ENCODE measurements around the gene ASB3. TPM values are rescaled to one million over a fixed set of nuclear protein-coding genes. Genes with fewer than 3 reads are reported as not detected.

The ASB3 gene
- total RNA-seq, 1 donor from 2014 or later, result 18.7 TPM

- no peak for DNase-seq (ENCODE audit: low spot score)
Measured at GRCh38 chr2:53655256-53655655, 131.5 kb downstream of the ASB3 start.

GRCh38 chr2:53654396-53654795, 132.4 kb downstream of the ASB3 start:
- DNase-seq (ENCODE audit: low spot score), result no peak

DNA sequence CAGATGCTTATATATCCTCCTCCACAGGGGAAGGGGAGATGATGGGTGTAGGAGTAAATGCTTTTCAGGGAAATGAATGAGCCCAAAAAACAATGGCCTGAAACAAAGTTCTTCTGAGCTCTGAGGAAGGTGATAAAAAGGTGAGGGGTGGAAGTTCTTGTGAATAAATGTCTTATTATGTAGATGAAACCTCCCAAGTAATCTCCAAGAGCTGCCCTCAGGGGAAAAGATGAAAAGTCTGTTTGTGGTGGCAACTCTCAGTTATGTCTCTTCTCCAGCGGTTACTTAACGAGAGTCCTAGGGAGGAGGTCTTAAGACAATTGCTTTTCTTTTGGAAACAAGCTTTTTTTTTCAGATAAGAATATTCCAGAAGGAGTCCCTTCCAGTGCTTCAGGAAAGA, 134.6 kb downstream of the ASB3 start:
- DNase-seq (ENCODE audit: low spot score), result no peak

DNA sequence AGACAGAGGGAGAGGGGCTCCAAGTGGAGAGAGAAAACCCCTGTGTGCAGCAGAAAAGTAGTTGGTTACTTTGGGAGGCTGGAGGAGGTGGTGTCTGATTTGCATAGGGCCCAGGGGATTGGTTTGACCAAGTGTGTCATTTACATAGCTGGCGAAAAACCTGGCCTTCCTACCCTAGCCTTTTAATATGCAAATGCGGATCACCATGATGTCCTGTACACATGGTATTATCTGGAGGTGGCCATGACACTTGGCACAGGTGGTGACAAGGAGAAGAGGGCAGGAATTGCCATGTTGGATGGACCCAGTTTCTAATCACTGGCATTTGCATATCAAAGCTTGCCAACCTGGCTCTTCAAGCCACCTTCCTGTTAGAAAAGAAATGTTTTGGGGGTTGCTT, 140.0 kb downstream of the ASB3 start:
- DNase-seq (ENCODE audit: low spot score), result no peak

- DNase-seq (ENCODE audit: low spot score), result no peak
Measured at GRCh38 chr2:53641290-53641689, 145.5 kb downstream of the ASB3 start.

DNA sequence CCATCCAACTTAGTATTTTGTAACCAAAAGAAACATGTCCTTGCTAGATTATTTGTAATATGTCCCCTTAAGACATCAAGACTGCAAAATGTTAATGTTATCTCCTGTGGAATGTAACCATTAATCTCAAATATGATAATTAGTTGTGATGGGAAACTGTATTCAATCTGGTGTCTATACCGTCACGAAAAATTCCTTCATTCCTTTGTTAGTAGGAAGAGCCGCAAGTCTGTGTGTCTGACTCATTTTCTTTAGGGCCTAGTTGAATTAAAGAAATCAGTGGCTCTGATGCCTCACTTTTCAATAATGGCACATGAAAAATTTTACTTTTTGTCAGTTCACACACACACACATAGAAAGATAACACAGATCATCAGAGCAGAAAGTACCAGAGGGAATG, 146.3 kb downstream of the ASB3 start:
- no peak for DNase-seq (ENCODE audit: low spot score)

- no peak for DNase-seq (ENCODE audit: low spot score)
Measured at GRCh38 chr2:53636596-53636995, 150.2 kb downstream of the ASB3 start.

DNA sequence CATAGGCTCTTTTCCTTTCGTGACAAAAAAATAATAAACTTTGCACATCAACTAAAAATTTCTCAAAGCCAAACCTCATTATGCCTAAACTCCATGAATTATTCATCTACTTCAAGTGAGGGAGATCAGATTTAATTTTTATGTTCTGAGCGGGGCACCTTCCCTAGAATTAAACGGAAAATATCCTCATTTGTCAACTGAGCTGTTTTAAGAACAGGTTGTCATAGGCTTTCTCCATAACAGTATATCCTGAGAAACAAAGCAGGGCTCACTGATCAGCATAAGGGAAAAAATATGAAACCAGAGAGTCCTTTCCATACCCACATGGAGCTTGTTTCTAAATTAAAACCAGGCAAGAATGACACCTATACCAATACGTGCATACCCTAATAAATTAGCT, 150.6 kb downstream of the ASB3 start:
- no peak for DNase-seq (ENCODE audit: low spot score)

GRCh38 chr2:53635694-53636093, 151.1 kb downstream of the ASB3 start:
- DNase-seq (ENCODE audit: low spot score), result no peak

DNA sequence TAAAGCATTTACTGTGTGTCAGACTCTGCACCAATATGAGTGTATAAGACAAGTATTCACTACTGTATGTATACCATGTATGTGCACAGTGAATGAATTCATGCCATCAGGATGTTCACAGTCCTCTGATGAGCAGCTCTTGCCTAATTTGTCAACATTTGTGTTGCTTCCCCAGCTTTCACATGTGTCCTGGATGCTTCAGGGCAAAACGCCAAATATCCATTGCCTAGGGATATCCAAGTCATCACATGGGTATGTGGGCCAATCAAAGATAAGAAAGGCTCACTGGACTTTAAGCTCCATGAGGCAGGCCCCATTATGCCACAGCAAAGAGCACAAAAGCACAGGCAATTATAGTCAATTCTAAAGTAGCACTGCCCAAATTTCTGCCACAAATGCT, 153.3 kb downstream of the ASB3 start:
- DNase-seq (ENCODE audit: low spot score), result no peak

GRCh38 chr2:53632714-53633113, 154.0 kb downstream of the ASB3 start:
- no peak for DNase-seq (ENCODE audit: low spot score)

DNA sequence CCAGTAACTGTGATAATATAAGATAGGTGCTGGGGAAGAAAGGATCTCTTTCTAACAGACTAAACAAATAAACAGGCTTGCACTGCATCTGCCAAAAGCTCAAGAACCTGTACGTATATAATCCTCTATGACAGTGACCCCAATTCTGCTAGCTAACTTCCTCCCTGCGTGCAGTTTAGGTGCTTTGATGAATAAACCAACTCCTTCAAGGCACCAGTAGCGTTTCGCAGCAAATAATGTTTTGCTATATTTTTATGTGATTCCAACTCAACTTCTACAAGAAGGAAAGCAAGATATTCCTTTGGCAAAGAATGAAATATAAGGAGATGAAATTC, 154.7 kb downstream of the ASB3 start:
- DNase-seq (ENCODE audit: low spot score), result no peak

DNA sequence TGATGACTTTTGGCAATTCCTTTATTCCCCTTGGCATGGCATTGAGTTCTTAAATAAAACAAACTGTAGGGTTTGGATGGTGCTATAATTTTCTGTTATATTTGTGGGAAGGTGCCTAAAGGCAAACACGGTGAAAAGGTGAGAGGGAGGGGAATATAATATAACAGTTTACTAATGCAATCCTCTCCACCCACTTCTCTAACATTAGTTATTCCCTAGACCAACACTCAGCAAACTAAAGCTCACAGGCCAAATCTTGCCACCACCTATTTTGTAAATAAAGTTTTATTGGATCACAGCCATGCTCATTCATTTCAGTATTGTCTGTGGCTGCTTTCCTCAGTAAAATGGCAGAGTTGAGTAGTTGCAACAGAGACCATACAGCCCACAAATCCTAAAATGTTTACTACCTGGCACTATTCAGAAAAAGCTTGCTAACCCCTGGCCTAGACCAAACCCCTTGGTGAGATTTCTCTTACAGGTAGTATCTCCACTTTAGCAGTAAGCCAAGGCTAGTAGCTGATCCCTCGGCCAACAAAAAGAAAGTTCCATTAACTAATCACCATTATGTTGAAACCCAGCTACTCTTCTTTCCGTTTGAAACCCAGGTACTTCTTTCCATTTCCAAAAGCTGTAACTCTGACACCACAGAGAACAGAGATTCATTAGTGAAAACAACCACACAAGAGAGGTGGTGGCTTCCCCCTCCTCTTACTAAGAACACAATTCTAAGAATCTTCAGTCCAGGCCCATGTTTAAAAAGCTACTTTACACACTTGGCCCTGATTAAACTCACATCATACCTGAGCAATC, 155.2 kb downstream of the ASB3 start:
- DNase-seq (ENCODE audit: low spot score), result no peak

- DNase-seq (ENCODE audit: low spot score), result no peak
Measured at GRCh38 chr2:53630026-53630606, 156.6 kb downstream of the ASB3 start.

GRCh38 chr2:53629501-53629900, 157.3 kb downstream of the ASB3 start:
- no peak for DNase-seq (ENCODE audit: low spot score)

GRCh38 chr2:53629001-53629400, 157.8 kb downstream of the ASB3 start:
- DNase-seq (ENCODE audit: low spot score), result no peak

- no peak for DNase-seq (ENCODE audit: low spot score)
Measured at GRCh38 chr2:53622141-53622540, 164.6 kb downstream of the ASB3 start.

GRCh38 chr2:53620981-53621380, 165.8 kb downstream of the ASB3 start:
- no peak for DNase-seq (ENCODE audit: low spot score)

Other genes starting within 250 kb of the ASB3 start
- gene CHAC2, start 19.1 kb downstream of the ASB3 start, total RNA-seq, result 2.2 TPM
- gene ERLEC1, start 91 bp upstream of the ASB3 start, total RNA-seq, result 50.5 TPM
- gene GPR75, start 73.0 kb upstream of the ASB3 start, total RNA-seq, result 2.2 TPM
- gene PSME4, start 184.0 kb upstream of the ASB3 start, total RNA-seq, result 55.0 TPM

Measured in mucosa of gallbladder (tissue), 1 donor.